HCT116 (cell line): Measurements from ENCODE around the gene CHRNA4. TPM values are rescaled to one million over a fixed set of nuclear protein-coding genes. Genes with fewer than 3 reads are reported as not detected.

ENCODE experiments used
- ATAC-seq: fragments of 200-7000 bp; cut with Tn5 transposase; 2 replicates; pipeline ENCODE4 v1.9.1; 2020; ENCODE audit warnings: mild to moderate bottlenecking, moderate library complexity
- BruUV-seq: library from RNA; stranded (reverse); fragments of 400-500 nt; replicated peaks from 2 replicates; lab custom pipeline; 2021; lab: Mats Ljungman, UMichigan
- CTCF ChIA-PET: fragments of 300-600 bp; sonication (Branson Sonifier 250); formaldehyde crosslinking; loops from one replicate; lab custom pipeline; 2021; ENCODE audit warnings: antibody characterized with exemption; lab: Charles Lee
- POLR2A ChIA-PET: fragments of 300-600, 350-600 bp; sonication (Branson Sonifier 250); formaldehyde crosslinking; loops from one replicate; lab custom pipeline; 2021; ENCODE audit warnings: antibody characterized with exemption; lab: Charles Lee
- RAD21 ChIA-PET, 2 experiments: fragments of 300-600 bp; sonication (Branson Sonifier 250); formaldehyde crosslinking; loops; one replicate each; lab custom pipeline; 2023; ENCODE audit warnings: low total read pairs in 2 of 2; ENCODE audit not compliant: uncharacterized antibody in 2 of 2, unreplicated experiment in 2 of 2, low non-redundant PET in 1 of 2; lab: Charles Lee
- DNase-seq: peaks from one replicate; pipeline ENCODE4 v3.0.0-alpha.2; 2010; ENCODE audit warnings: low read depth, low spot score
- H2AFZ ChIP-seq: fragments of 200-600 bp; shearing (Covaris generic), sonication (generic); 2 replicates; pipeline ENCODE4 v1.6.1; 2017; ENCODE audit warnings: low read depth, mixed run types, mixed read lengths, antibody characterized with exemption, low read length; ENCODE audit not compliant: poor library complexity, severe bottlenecking
- H3K27ac ChIP-seq: 2 replicates; pipeline ENCODE4 v1.5.1; 2012; ENCODE audit warnings: low read depth, low read length
- H3K27me3 ChIP-seq: fragments of 200-600 bp; sonication (generic); 2 replicates; pipeline ENCODE4 v1.6.1; 2016; ENCODE audit warnings: mixed run types, low read length, mixed read lengths; ENCODE audit not compliant: insufficient read depth
- H3K36me3 ChIP-seq, 2 experiments: fragments of 200-500 bp in 1 of 2; fragments of 200-600 bp in 1 of 2; sonication (Bioruptor generic) in 1 of 2; sonication (generic) in 1 of 2; 2 replicates each; pipeline versions ENCODE4 v1.5.1 to v1.6.1; 2014 to 2016; ENCODE audit warnings: low read length in 2 of 2, inconsistent platforms in 1 of 2, mixed read lengths in 1 of 2, mixed run types in 1 of 2; ENCODE audit not compliant: insufficient read depth in 2 of 2, control insufficient read depth in 1 of 2
- H3K4me1 ChIP-seq, 2 experiments: fragments of 200-600 bp in 1 of 2; sonication (generic) in 1 of 2; 2 replicates each; pipeline versions ENCODE4 v1.5.1 to v1.6.1; 2012 to 2017; ENCODE audit warnings: low read length in 2 of 2, inconsistent platforms in 1 of 2, mild to moderate bottlenecking in 1 of 2, mixed read lengths in 1 of 2, mixed run types in 1 of 2, moderate library complexity in 1 of 2; ENCODE audit not compliant: insufficient read depth in 2 of 2, control insufficient read depth in 1 of 2
- H3K4me2 ChIP-seq: fragments of 200-600 bp; sonication (generic); 2 replicates; pipeline ENCODE4 v1.6.1; 2017; ENCODE audit warnings: mixed run types, low read length, mixed read lengths
- H3K4me3 ChIP-seq, 2 experiments: fragments of 200-600 bp in 1 of 2; sonication (generic) in 1 of 2; replicated peaks in 1 of 2; 2 replicates each; pipeline ENCODE4 v1.5.1; 2011 to 2016; ENCODE audit warnings: low read length in 2 of 2, control low read depth in 1 of 2, low read depth in 1 of 2, mild to moderate bottlenecking in 1 of 2, mixed read lengths in 1 of 2, mixed run types in 1 of 2
- H3K79me2 ChIP-seq: fragments of 200-600 bp; sonication (generic); 2 replicates; pipeline ENCODE4 v1.6.1; 2017; ENCODE audit warnings: mild to moderate bottlenecking, mixed run types, low read length, moderate library complexity, mixed read lengths; ENCODE audit not compliant: insufficient read depth
- H3K9ac ChIP-seq: fragments of 200-600 bp; sonication (generic); 2 replicates; pipeline ENCODE4 v1.6.1; 2016; ENCODE audit warnings: low read length, mixed read lengths
- H3K9me2 ChIP-seq: fragments of 200-600 bp; sonication (generic), shearing (Covaris generic); 2 replicates; pipeline ENCODE4 v1.6.1; 2017; ENCODE audit warnings: mixed run types, mild to moderate bottlenecking, moderate library complexity; ENCODE audit not compliant: insufficient read depth
- H3K9me3 ChIP-seq, 2 experiments: fragments of 200-500 bp in 1 of 2; fragments of 200-600 bp in 1 of 2; sonication (Bioruptor generic) in 1 of 2; sonication (generic) in 1 of 2; 2 replicates each; pipeline ENCODE4 v1.6.1; 2014 to 2017; ENCODE audit warnings: low read length in 2 of 2, mixed read lengths in 2 of 2, inconsistent platforms in 1 of 2, low read depth in 1 of 2, mild to moderate bottlenecking in 1 of 2, mixed run types in 1 of 2, moderate library complexity in 1 of 2; ENCODE audit not compliant: control insufficient read depth in 1 of 2, insufficient read depth in 1 of 2
- H4K20me1 ChIP-seq: fragments of 200-600 bp; sonication (generic), shearing (Covaris generic); 2 replicates; pipeline ENCODE4 v1.6.1; 2017; ENCODE audit warnings: mixed run types, mild to moderate bottlenecking, moderate library complexity; ENCODE audit not compliant: insufficient read depth
- CEBPB ChIP-seq: IDR thresholded peaks from 2 replicates; pipeline ENCODE4 v1.6.1; 2012; ENCODE audit warnings: low read depth
- CTCF ChIP-seq, 3 experiments: fragments of 200-600 bp in 1 of 3; sonication (generic) in 1 of 3; IDR thresholded peaks in 2 of 3; conservative IDR thresholded peaks in 1 of 3; 2 replicates each; pipeline ENCODE4 v1.5.1; 2012 to 2017; ENCODE audit warnings: low read depth in 2 of 3, low read length in 2 of 3, antibody characterized with exemption in 1 of 3, borderline replicate concordance in 1 of 3, control low read depth in 1 of 3, mild to moderate bottlenecking in 1 of 3, mixed read lengths in 1 of 3, mixed run types in 1 of 3, moderate library complexity in 1 of 3; ENCODE audit not compliant: insufficient read depth in 1 of 3
- POLR2AphosphoS5 ChIP-seq: IDR thresholded peaks from 2 replicates; pipeline ENCODE4 v1.6.1; 2011; ENCODE audit warnings: mild to moderate bottlenecking, low read depth, low read length, moderate library complexity
- SIN3A ChIP-seq: IDR thresholded peaks from 2 replicates; pipeline ENCODE4 v1.6.1; 2012; ENCODE audit warnings: low read depth
- ZBTB33 ChIP-seq: IDR thresholded peaks from 2 replicates; pipeline ENCODE4 v1.6.1; 2011; ENCODE audit warnings: mild to moderate bottlenecking, low read length, moderate library complexity; ENCODE audit not compliant: insufficient replicate concordance; ENCODE audit errors: extremely low read depth
- ZFX ChIP-seq: fragments of 450-650 bp; IDR thresholded peaks from 2 replicates; pipeline ENCODE4 v1.6.1; 2017
- intact Hi-C: fragments of 100-400 bp; cut with micrococcal nuclease; formaldehyde crosslinking; loops from 2 replicates; pipeline ENCODE4 v1.10.0; 2022
- total RNA-seq: library from RNA; stranded (reverse); gene quantifications from one replicate; pipeline ENCODE4 v1.2.1, GENCODE V29; 2021; ENCODE audit not compliant: unreplicated experiment

Gene CHRNA4
- total RNA-seq, 1 experiment from 2014 or later: not detected

- no peak for ATAC-seq
- CTCF ChIA-PET: no interaction called here
- H4K20me1 ChIP-seq: no peaks in the 10 kb centered on the region
- H3K4me3 ChIP-seq: no peak overlapping the region
- POLR2A ChIA-PET: no interaction called here
- TF ChIP-seq CTCF (IDR thresholded peaks at IDR 0.05 in 2 of 3, conservative IDR thresholded peaks at IDR 0.05 in 1 of 3; ENCODE audit: borderline replicate concordance in 1 of 3, insufficient read depth in 1 of 3, low read depth in 2 of 3, low read length in 2 of 3) (no peak), CEBPB (no peak), SIN3A (no peak), POLR2AphosphoS5 (no peak), ZBTB33 (no peak), ZFX (no peak)
- peaks cover 10% of the 10 kb centered on the region; the same call in 1 of the 2 replicates for H3K27me3 ChIP-seq
- H3K9me2 ChIP-seq: no peaks in the 10 kb centered on the region
- no peaks in the 10 kb centered on the region for H3K9me3 ChIP-seq
- H3K79me2 ChIP-seq: no peaks in the 10 kb centered on the region
- H3K4me2 ChIP-seq: no peak overlapping the region
- H2AFZ ChIP-seq: no peak overlapping the region
- RAD21 ChIA-PET: no interaction called here
- H3K9ac ChIP-seq: no peak overlapping the region
- BruUV-seq: no TSS peak
- no peaks in the 10 kb centered on the region for H3K36me3 ChIP-seq
- no peaks in the 10 kb centered on the region for H3K4me1 ChIP-seq
- H3K27ac ChIP-seq: no peak overlapping the region
- no peak for DNase-seq
- intact Hi-C loops: no loop called here
These were observed 7.9 kb upstream of the CHRNA4 start for GRCh38 chr20:63369024-63369530.
